Progenitor cell of endocrine pancreas (in vitro differentiated cells): ENCODE measurements around the gene CPEB1. TPM values are rescaled to one million over a fixed set of nuclear protein-coding genes. Genes with fewer than 3 reads are reported as not detected.

ENCODE experiments used
- DNase-seq: peaks from one replicate; pipeline ENCODE4 v3.0.0; 2021; ENCODE audit warnings: low spot score; ENCODE audit not compliant: unreplicated experiment
- H3K27ac Mint-ChIP-seq: 2 replicates; pipeline ENCODE4 v1.8.0; 2021; ENCODE audit warnings: mild to moderate bottlenecking, moderate library complexity, mixed read lengths
- H3K27me3 Mint-ChIP-seq: 2 replicates; pipeline ENCODE4 v1.8.0; 2021; ENCODE audit warnings: mixed read lengths
- H3K36me3 Mint-ChIP-seq: 2 replicates; pipeline ENCODE4 v1.8.0; 2022; ENCODE audit warnings: mixed read lengths; ENCODE audit not compliant: insufficient read depth
- H3K4me1 Mint-ChIP-seq: 2 replicates; pipeline ENCODE4 v1.8.0; 2021; ENCODE audit warnings: low read depth, mixed read lengths
- H3K4me3 Mint-ChIP-seq: 2 replicates; pipeline ENCODE4 v1.8.0; 2021; ENCODE audit warnings: low read depth, mild to moderate bottlenecking, moderate library complexity, mixed read lengths
- H3K9me3 Mint-ChIP-seq: 2 replicates; pipeline ENCODE4 v1.8.0; 2021; ENCODE audit warnings: low read depth, mixed read lengths
- total RNA-seq: library from RNA; stranded (reverse); gene quantifications from 2 replicates; pipeline ENCODE4 v1.2.1, GENCODE V29; 2021
- TF ChIP-seq, protein P1 (sequence below): fragments of 200-600 bp; sonication (generic); IDR thresholded peaks from one replicate; pipeline ENCODE4 v1.5.0; 2021; ENCODE audit warnings: antibody characterized with exemption, mild to moderate bottlenecking; ENCODE audit not compliant: unreplicated experiment

The CPEB1 gene
- total RNA-seq, 1 donor from 2014 or later: 0.60 TPM

DNA sequence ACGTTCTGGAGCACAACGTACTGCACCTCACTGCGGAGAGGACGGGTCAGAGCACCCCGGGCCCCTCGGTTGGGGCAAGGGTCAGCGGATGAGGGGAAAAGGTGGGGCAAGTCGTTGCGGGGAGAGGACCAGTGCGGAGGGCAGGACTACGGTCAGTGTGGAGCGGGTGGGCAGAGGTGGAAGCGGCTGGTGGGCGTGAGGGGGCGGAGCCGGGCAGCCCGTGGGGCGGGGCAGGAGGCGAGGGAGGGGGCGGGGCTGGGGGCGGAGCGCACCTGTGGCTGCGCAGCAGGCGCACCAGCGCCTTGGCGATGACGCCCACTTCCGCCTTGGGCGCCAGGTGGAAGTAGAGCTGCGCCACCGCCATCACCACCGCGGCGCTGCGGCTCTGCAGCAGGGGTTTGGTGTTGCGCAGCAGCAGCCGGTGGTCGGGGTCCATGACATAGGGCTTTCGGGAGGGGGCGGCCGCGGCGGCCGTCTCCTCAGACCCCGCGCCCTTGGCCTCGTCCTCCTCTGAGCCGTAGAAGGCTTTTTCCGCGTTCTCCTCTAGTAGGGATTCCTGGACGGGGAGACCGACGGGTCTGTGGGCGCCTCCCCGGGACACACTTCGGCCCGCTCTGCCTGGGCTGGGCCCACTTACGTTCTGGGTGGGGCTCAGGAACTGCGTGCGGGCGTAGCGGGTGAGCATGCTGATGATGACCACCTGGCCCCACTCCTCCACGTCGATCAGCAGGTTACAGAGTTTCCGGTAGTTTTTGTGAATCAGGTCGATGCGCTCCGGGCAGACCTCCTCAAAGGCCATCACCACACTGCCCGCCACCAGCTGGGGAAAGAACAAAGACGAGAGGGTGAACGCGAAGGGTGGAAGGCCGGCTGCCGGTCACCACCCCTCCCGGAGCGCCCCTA is 33.3 kb upstream of the CPEB1 start:
- H3K27me3 Mint-ChIP-seq: peaks cover 10% of the 10 kb centered on the region
- H3K9me3 Mint-ChIP-seq: no peaks in the 10 kb centered on the region
- peak overlapping the region; percentile 95 for H3K4me3 Mint-ChIP-seq
- peaks cover 9% of the 10 kb centered on the region for H3K4me1 Mint-ChIP-seq
- TF ChIP-seq, protein P1, sequence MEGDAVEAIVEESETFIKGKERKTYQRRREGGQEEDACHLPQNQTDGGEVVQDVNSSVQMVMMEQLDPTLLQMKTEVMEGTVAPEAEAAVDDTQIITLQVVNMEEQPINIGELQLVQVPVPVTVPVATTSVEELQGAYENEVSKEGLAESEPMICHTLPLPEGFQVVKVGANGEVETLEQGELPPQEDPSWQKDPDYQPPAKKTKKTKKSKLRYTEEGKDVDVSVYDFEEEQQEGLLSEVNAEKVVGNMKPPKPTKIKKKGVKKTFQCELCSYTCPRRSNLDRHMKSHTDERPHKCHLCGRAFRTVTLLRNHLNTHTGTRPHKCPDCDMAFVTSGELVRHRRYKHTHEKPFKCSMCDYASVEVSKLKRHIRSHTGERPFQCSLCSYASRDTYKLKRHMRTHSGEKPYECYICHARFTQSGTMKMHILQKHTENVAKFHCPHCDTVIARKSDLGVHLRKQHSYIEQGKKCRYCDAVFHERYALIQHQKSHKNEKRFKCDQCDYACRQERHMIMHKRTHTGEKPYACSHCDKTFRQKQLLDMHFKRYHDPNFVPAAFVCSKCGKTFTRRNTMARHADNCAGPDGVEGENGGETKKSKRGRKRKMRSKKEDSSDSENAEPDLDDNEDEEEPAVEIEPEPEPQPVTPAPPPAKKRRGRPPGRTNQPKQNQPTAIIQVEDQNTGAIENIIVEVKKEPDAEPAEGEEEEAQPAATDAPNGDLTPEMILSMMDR: peak; percentile 52
- DNase-seq: peak; percentile 87
- no peaks in the 10 kb centered on the region for H3K36me3 Mint-ChIP-seq
- H3K27ac Mint-ChIP-seq: peak overlapping the region; percentile 99

- peak overlapping the region; percentile 76 for H3K27ac Mint-ChIP-seq
These were observed 32.5 kb upstream of the CPEB1 start for GRCh38 chr15:82679626-82680199.

GRCh38 chr15:82677720-82678323 is 30.7 kb upstream of the CPEB1 start:
- Mint-ChIP-seq H3K4me1 (peaks cover 9% of the 10 kb centered on the region), H3K4me3 (no peak overlapping the region), H3K27me3 (peaks cover 10% of the 10 kb centered on the region), H3K36me3 (no peaks in the 10 kb centered on the region), H3K27ac (no peak overlapping the region), H3K9me3 (no peaks in the 10 kb centered on the region)
- TF ChIP-seq, protein P1: no peak
- no peak for DNase-seq

More at GRCh38 chr15:82679626-82680199, 32.5 kb upstream of the CPEB1 start:
- no peak for DNase-seq
- Mint-ChIP-seq H3K27me3 (peaks cover 10% of the 10 kb centered on the region), H3K36me3 (no peaks in the 10 kb centered on the region), H3K4me1 (peaks cover 9% of the 10 kb centered on the region), H3K4me3 (peak overlapping the region; percentile 95), H3K9me3 (no peaks in the 10 kb centered on the region)
- TF ChIP-seq, protein P1: no peak

DNA sequence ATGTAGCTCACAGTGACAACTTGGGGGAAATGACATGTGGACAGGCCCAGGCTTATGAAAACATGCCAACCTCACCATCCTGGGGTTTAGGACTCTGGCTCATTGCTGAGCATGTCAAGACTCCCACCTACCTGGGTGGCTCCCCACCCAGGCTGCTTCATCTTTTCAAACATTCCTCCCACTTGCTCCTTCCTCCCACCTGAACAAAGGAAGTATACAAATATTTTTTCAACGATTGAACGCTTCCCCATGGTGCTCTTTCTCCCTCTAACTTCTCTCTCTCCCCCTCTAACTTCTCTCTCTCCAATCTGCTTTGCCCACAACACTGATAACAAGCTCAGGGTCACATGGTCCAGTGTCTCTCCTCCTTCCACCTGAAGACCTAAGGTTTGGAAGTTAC is 27.7 kb upstream of the CPEB1 start:
- Mint-ChIP-seq H3K27ac (no peak overlapping the region), H3K36me3 (no peaks in the 10 kb centered on the region), H3K4me1 (peaks cover 2% of the 10 kb centered on the region), H3K27me3 (peaks cover 10% of the 10 kb centered on the region), H3K9me3 (no peaks in the 10 kb centered on the region), H3K4me3 (no peak overlapping the region)
- TF ChIP-seq, protein P1: no peak
- no peak for DNase-seq

GRCh38 chr15:82670699-82671098 is 23.5 kb upstream of the CPEB1 start:
- Mint-ChIP-seq H3K36me3 (no peaks in the 10 kb centered on the region), H3K9me3 (no peaks in the 10 kb centered on the region), H3K4me1 (no peaks in the 10 kb centered on the region), H3K4me3 (no peak overlapping the region), H3K27me3 (no peaks in the 10 kb centered on the region), H3K27ac (no peak overlapping the region)
- DNase-seq: no peak
- TF ChIP-seq, protein P1: no peak
